Thyroid gland (tissue), 4 donors: ENCODE data around the gene EDA2R. TPM values are rescaled to one million over a fixed set of nuclear protein-coding genes. Genes with fewer than 3 reads are reported as not detected.

ENCODE experiments used
- DNase-seq, 2 donors: peaks; one replicate each; pipeline ENCODE4 v3.0.0-alpha.2; 2019
- H3K27ac ChIP-seq, 3 donors: fragments of 200-600 bp; sonication (generic); 1 replicate in 2 of 3; 2 replicates in 1 of 3; pipeline ENCODE4 v1.5.1; 2016 to 2019; ENCODE audit warnings: mild to moderate bottlenecking in 1 of 3, moderate library complexity in 1 of 3
- H3K27me3 ChIP-seq: fragments of 200-600 bp; sonication (generic); one replicate; pipeline ENCODE4 v1.5.1; 2019
- H3K36me3 ChIP-seq, 2 donors: fragments of 200-600 bp; sonication (generic); one replicate each; pipeline ENCODE4 v1.5.1; 2016 to 2019
- H3K4me1 ChIP-seq, 2 donors: fragments of 200-600 bp; sonication (generic); one replicate each; pipeline ENCODE4 v1.5.1; 2017 to 2019
- H3K4me3 ChIP-seq, 3 donors: fragments of 200-600 bp; sonication (generic); replicated peaks in 1 of 3; 1 replicate in 2 of 3; 2 replicates in 1 of 3; pipeline ENCODE4 v1.5.1; 2016; ENCODE audit warnings: mild to moderate bottlenecking in 1 of 3
- H3K9me3 ChIP-seq: fragments of 200-600 bp; sonication (generic); one replicate; pipeline ENCODE4 v1.5.1; 2017
- CTCF ChIP-seq, 6 experiments: fragments of 200-600 bp in 3 of 6; fragments of 450-650 bp in 3 of 6; sonication (generic) in 3 of 6; IDR thresholded peaks; one replicate each; pipeline ENCODE4 v1.5.1; 2016 to 2019; ENCODE audit warnings: antibody characterized with exemption in 6 of 6, mild to moderate bottlenecking in 2 of 6, inconsistent platforms in 1 of 6, moderate library complexity in 1 of 6
- POLR2A ChIP-seq, 2 donors: fragments of 450-650 bp; IDR thresholded peaks; one replicate each; pipeline ENCODE4 v1.6.1; 2017; ENCODE audit warnings: antibody characterized with exemption in 2 of 2, mild to moderate bottlenecking in 2 of 2, moderate library complexity in 1 of 2
- WGBS, 2 donors: methylation state at CpG; one replicate each; pipeline ENCODE4 v1.1.5; 2017; 5-methylcytosine and 5-hydroxymethylcytosine counted together
- intact Hi-C: fragments of 100-400 bp; cut with DNase I; formaldehyde crosslinking; loops from one replicate; pipeline ENCODE4 v1.15.1; 2023
- small RNA-seq: library from RNA; depleted of rRNA; stranded (forward); fragments of <200 nt; gene quantifications from one replicate; pipeline ENCODE3, GENCODE V24; 2016
- total RNA-seq, 4 donors: library from RNA; depleted of rRNA; stranded (reverse); fragments of >200 nt; gene quantifications; one replicate each; pipeline ENCODE4 v1.2.3, GENCODE V29; 2016

The EDA2R gene
- total RNA-seq, 4 donors from 2014 or later: 3.5 to 9.5 (median 4.9) TPM

GRCh38 chrX:66579219-66579618 is 59.7 kb downstream of the EDA2R start:
- no peak for TF ChIP-seq POLR2A (IDR thresholded peaks at IDR 0.05)
- TF ChIP-seq CTCF (IDR thresholded peaks at IDR 0.05): no peak
- DNase-seq: no peak
- Histone ChIP-seq H3K4me1 (peaks cover 0 to 7% of the 10 kb centered on the region in 2 donors), H3K27ac (no peak overlapping the region), H3K4me3 (no peak overlapping the region), H3K9me3 (no peaks in the 10 kb centered on the region), H3K36me3 (no peaks in the 10 kb centered on the region), H3K27me3 (no peaks in the 10 kb centered on the region)
- intact Hi-C loops: no loop called here
- 81 to 88% methylated on average over 1 of the region's 1 CpG for WGBS, 2 donors

DNA sequence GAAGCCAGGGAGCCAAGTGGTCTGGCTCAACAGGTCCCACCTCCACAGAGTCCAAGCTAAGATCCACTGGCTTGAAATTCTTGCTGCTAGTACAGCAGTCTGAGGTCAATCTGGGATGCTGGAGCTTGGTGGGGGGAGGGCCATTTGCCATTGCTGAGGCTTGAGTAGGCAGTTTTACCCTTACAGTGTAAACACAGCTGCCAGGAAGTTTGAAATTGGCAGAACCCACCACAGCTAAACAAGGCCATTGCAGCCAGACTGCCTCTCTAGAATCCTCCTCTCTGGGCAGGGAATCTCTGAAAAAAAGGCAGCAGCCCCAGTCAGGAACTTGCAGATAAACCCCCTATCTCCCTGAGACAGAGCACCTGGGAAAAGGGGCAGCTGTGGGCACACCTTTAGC is 84.9 kb downstream of the EDA2R start:
- H3K4me3 ChIP-seq: no peak overlapping the region
- intact Hi-C loops: no loop called here
- H3K36me3 ChIP-seq: no peaks in the 10 kb centered on the region
- no peak overlapping the region for H3K27ac ChIP-seq
- DNase-seq: no peak
- no peaks in the 10 kb centered on the region for H3K4me1 ChIP-seq
- TF ChIP-seq CTCF (IDR thresholded peaks at IDR 0.05): no peak
- no peak for TF ChIP-seq POLR2A (IDR thresholded peaks at IDR 0.05)
- H3K9me3 ChIP-seq: no peaks in the 10 kb centered on the region
- H3K27me3 ChIP-seq: no peaks in the 10 kb centered on the region

DNA sequence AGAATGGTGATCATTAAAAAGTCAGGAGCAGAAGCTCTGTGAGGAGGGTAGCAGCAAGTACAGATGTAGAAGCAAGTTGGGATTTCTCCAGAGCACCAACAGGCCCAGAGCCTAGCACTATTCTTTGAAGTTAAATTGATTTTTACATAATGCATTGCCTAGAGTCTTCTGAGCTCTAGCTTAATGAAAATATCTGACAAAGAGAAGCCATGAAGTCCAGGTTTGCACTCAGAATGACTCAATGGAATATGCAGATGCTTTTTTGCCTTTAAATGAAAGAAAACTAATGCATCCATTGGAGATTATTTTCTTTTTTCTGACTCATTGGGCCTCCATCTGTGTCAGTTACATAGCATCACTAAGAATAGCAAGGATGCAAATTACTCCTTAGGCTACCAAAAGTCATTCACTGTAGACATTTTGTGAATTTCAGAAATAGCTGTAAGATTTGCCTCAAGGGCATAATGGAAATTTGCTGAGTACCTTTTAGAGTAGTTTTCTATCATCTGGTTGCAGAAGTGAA is 91.0 kb downstream of the EDA2R start:
- no peak for DNase-seq
- Histone ChIP-seq H3K4me3 (no peak overlapping the region), H3K36me3 (no peaks in the 10 kb centered on the region), H3K27me3 (no peaks in the 10 kb centered on the region), H3K4me1 (no peaks in the 10 kb centered on the region), H3K9me3 (no peaks in the 10 kb centered on the region), H3K27ac (no peak overlapping the region)
- intact Hi-C loops: no loop called here
- TF ChIP-seq CTCF (IDR thresholded peaks at IDR 0.05) (no peak), POLR2A (IDR thresholded peaks at IDR 0.05) (no peak)

Small RNAs within 50 kb of the gene (small RNA-seq; reads per million reads assigned to genes)
- gene RNU6-394P: not detected
